GM12875 (cell line): ENCODE data around the gene APP.
"Not testable (repeated sequence)": the region's sequence is repeated elsewhere in the genome, so short reads cannot be mapped to it uniquely, and the experiment has no call there.

Experiments used
- H3K4me3 ChIP-seq: one replicate; pipeline ENCODE4 v1.5.1; 2011; ENCODE audit warnings: low read depth, low read length, control low read depth
- TF ChIP-seq, protein P1 (sequence below): IDR thresholded peaks from 2 replicates; pipeline ENCODE4 v1.5.1; 2011; ENCODE audit warnings: low read depth, mild to moderate bottlenecking, control low read depth, inconsistent platforms, low read length, moderate library complexity, borderline replicate concordance; ENCODE audit not compliant: insufficient read depth

APP gene

GRCh38 chr21:25927195-25927880 is 243.2 kb downstream of the APP start:
- H3K4me3 ChIP-seq = no peak overlapping the region
- TF ChIP-seq, protein P1, sequence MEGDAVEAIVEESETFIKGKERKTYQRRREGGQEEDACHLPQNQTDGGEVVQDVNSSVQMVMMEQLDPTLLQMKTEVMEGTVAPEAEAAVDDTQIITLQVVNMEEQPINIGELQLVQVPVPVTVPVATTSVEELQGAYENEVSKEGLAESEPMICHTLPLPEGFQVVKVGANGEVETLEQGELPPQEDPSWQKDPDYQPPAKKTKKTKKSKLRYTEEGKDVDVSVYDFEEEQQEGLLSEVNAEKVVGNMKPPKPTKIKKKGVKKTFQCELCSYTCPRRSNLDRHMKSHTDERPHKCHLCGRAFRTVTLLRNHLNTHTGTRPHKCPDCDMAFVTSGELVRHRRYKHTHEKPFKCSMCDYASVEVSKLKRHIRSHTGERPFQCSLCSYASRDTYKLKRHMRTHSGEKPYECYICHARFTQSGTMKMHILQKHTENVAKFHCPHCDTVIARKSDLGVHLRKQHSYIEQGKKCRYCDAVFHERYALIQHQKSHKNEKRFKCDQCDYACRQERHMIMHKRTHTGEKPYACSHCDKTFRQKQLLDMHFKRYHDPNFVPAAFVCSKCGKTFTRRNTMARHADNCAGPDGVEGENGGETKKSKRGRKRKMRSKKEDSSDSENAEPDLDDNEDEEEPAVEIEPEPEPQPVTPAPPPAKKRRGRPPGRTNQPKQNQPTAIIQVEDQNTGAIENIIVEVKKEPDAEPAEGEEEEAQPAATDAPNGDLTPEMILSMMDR = no peak

GRCh38 chr21:25925936-25926335 is 244.6 kb downstream of the APP start:
- TF ChIP-seq, protein P1 = no peak
- no peak overlapping the region for H3K4me3 ChIP-seq

DNA sequence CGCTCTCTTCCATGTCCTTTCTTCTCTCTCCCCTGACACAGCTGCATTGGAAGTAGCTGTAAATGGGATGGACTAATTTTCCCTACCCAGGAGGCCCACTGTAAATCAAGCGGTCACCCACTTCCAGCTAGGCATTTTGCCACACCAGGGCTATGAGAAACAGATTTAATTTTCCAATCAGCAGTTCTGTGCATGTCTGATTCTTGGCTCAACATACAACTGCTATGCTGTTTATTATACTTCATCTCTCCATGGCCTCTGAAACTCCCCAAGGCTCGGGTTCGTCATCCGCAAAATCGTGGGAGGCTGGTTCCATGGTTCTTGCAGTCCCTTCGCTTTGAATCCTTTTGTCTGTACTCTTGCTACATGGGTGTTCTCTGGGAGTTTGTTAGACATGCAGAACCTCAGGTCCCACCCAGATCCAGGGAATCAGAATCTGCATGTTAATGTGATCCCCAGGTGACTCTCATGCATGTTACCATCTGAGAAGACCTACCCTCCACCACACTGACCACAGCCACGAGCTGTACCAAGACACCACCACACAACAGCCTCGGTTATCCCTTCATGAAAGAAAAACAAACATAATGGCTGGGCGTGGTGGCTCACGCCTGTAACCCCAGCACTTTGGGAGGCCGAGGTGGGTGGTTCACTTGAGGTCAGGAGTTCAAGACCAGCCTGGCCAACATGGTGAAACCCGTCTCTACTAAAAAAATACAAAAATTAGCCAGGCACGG is 245.3 kb downstream of the APP start:
- TF ChIP-seq, protein P1 = no peak
- no peak overlapping the region for H3K4me3 ChIP-seq

GRCh38 chr21:25918152-25918551 is 252.4 kb downstream of the APP start:
- not testable (repeated sequence) for H3K4me3 ChIP-seq

GRCh38 chr21:25916226-25916625 is 254.3 kb downstream of the APP start:
- H3K4me3 ChIP-seq = no peak overlapping the region
- TF ChIP-seq, protein P1 = no peak

DNA sequence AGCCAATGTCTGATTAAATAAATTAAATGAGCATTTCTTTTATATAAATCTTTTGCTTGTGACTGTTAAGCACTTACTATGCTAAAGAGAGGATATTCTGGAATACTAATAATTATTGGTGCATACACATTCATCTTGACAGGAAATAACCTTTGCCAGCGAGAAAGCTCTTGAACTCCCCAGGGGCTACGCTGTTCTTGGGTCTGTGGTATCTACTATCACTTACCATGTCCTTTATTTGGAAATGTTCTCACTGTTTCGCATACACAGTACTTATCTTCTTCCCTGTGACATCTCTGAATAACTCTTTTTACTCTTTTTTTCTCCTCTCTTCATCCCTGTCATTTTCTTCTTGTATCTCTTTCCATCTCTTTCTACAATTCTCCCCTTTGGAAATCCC is 257.1 kb downstream of the APP start:
- H3K4me3 ChIP-seq = no peak overlapping the region
- TF ChIP-seq, protein P1 = no peak

DNA sequence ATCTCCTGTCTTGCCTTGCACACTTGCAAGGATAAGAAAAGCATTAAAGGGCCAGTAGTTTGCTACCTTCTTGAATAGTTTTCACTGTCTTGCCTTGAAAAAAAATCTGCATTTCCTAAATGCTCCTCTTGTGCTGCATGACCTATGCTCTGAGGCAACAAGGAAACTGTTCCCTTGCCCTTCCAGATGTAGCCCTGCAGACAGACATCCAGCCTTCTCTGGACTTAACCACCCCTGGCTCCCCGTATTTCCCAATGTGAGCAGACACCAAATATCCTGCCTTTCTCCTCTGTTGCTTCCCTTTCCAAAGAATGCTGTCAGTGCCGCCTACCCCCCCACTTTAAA is 258.2 kb downstream of the APP start:
- TF ChIP-seq, protein P1 = no peak
- H3K4me3 ChIP-seq = no peak overlapping the region
